ENCODE data around the gene BCAR1.
"Not testable (repeated sequence)": the region's sequence is repeated elsewhere in the genome, so short reads cannot be mapped to it uniquely, and the experiment has no call there.

The BCAR1 gene

GRCh38 chr16:75269358-75269757 is 17.9 kb upstream of the BCAR1 start:
- H3K27ac ChIP-seq (ENCODE audit: low read length); H3K4me3 ChIP-seq (ENCODE audit: low read depth in 1 of 2, low read length in 2 of 2); H3K27me3 ChIP-seq (ENCODE audit: low read depth, low read length); H3K9me3 ChIP-seq (ENCODE audit: control insufficient read depth in 1 of 2, low read length in 2 of 2); H3K36me3 ChIP-seq (ENCODE audit: control insufficient read depth in 1 of 2, insufficient read depth in 2 of 2, low read length in 2 of 2): not testable (repeated sequence)
- H3K4me1 ChIP-seq (ENCODE audit: control insufficient read depth in 1 of 2, insufficient read depth in 2 of 2, low read length in 2 of 2): peaks cover 0 to 30% of the 10 kb centered on the region in 2 donors

- H3K27me3 ChIP-seq (ENCODE audit: low read depth, low read length): no peaks in the 10 kb centered on the region
Measured at GRCh38 chr16:75267631-75268264, 16.3 kb upstream of the BCAR1 start.

GRCh38 chr16:75266738-75267630 is 15.6 kb upstream of the BCAR1 start:
- Histone ChIP-seq H3K36me3 (ENCODE audit: control insufficient read depth in 1 of 2, insufficient read depth in 2 of 2, low read length in 2 of 2) (no peaks in the 10 kb centered on the region), H3K4me3 (ENCODE audit: low read depth in 1 of 2, low read length in 2 of 2) (no peak overlapping the region), H3K4me1 (ENCODE audit: control insufficient read depth in 1 of 2, insufficient read depth in 2 of 2, low read length in 2 of 2) (peaks cover 16 to 46% of the 10 kb centered on the region in 2 donors), H3K9me3 (ENCODE audit: control insufficient read depth in 1 of 2, low read length in 2 of 2) (no peaks in the 10 kb centered on the region), H3K27ac (ENCODE audit: low read length) (no peak overlapping the region), H3K27me3 (ENCODE audit: low read depth, low read length) (no peaks in the 10 kb centered on the region)

More at GRCh38 chr16:75267631-75268264, 16.3 kb upstream of the BCAR1 start:
- Histone ChIP-seq H3K9me3 (ENCODE audit: control insufficient read depth in 1 of 2, low read length in 2 of 2) (no peaks in the 10 kb centered on the region), H3K27ac (ENCODE audit: low read length) (no peak overlapping the region), H3K36me3 (ENCODE audit: control insufficient read depth in 1 of 2, insufficient read depth in 2 of 2, low read length in 2 of 2) (no peaks in the 10 kb centered on the region), H3K4me3 (ENCODE audit: low read depth in 1 of 2, low read length in 2 of 2) (no peak overlapping the region), H3K4me1 (ENCODE audit: control insufficient read depth in 1 of 2, insufficient read depth in 2 of 2, low read length in 2 of 2) (peaks cover 12 to 46% of the 10 kb centered on the region in 2 donors)

- Histone ChIP-seq H3K4me1 (ENCODE audit: control insufficient read depth in 1 of 2, insufficient read depth in 2 of 2, low read length in 2 of 2) (peaks cover 19 to 49% of the 10 kb centered on the region in 2 donors), H3K4me3 (ENCODE audit: low read depth in 1 of 2, low read length in 2 of 2) (peak overlapping the region; percentile 33 to 86), H3K27me3 (ENCODE audit: low read depth, low read length) (no peaks in the 10 kb centered on the region), H3K9me3 (ENCODE audit: control insufficient read depth in 1 of 2, low read length in 2 of 2) (no peaks in the 10 kb centered on the region), H3K27ac (ENCODE audit: low read length) (no peak overlapping the region), H3K36me3 (ENCODE audit: control insufficient read depth in 1 of 2, insufficient read depth in 2 of 2, low read length in 2 of 2) (no peaks in the 10 kb centered on the region)
Measured at GRCh38 chr16:75265911-75266701, 14.7 kb upstream of the BCAR1 start.

- H3K9me3 ChIP-seq (ENCODE audit: control insufficient read depth in 1 of 2, low read length in 2 of 2): no peaks in the 10 kb centered on the region
- peak overlapping the region; percentile 90 for H3K27ac ChIP-seq (ENCODE audit: low read length)
- no peaks in the 10 kb centered on the region for H3K27me3 ChIP-seq (ENCODE audit: low read depth, low read length)
- H3K4me3 ChIP-seq (ENCODE audit: low read depth in 1 of 2, low read length in 2 of 2): peak overlapping the region; percentile 65 to 86
- H3K4me1 ChIP-seq (ENCODE audit: control insufficient read depth in 1 of 2, insufficient read depth in 2 of 2, low read length in 2 of 2): peaks cover 19 to 51% of the 10 kb centered on the region in 2 donors
- H3K36me3 ChIP-seq (ENCODE audit: control insufficient read depth in 1 of 2, insufficient read depth in 2 of 2, low read length in 2 of 2): no peaks in the 10 kb centered on the region
Measured at GRCh38 chr16:75264999-75265910, 13.8 kb upstream of the BCAR1 start.

- Histone ChIP-seq H3K4me1 (ENCODE audit: control insufficient read depth in 1 of 2, insufficient read depth in 2 of 2, low read length in 2 of 2) (peaks cover 19 to 51% of the 10 kb centered on the region in 2 donors), H3K4me3 (ENCODE audit: low read depth in 1 of 2, low read length in 2 of 2) (peak overlapping the region; percentile 65 to 86), H3K27ac (ENCODE audit: low read length) (peak overlapping the region; percentile 90), H3K36me3 (ENCODE audit: control insufficient read depth in 1 of 2, insufficient read depth in 2 of 2, low read length in 2 of 2) (no peaks in the 10 kb centered on the region), H3K27me3 (ENCODE audit: low read depth, low read length) (no peaks in the 10 kb centered on the region), H3K9me3 (ENCODE audit: control insufficient read depth in 1 of 2, low read length in 2 of 2) (no peaks in the 10 kb centered on the region)
Measured at GRCh38 chr16:75264457-75264998, 13.1 kb upstream of the BCAR1 start.

GRCh38 chr16:75263963-75264445 is 12.6 kb upstream of the BCAR1 start:
- Histone ChIP-seq H3K9me3 (ENCODE audit: control insufficient read depth in 1 of 2, low read length in 2 of 2) (no peaks in the 10 kb centered on the region), H3K27me3 (ENCODE audit: low read depth, low read length) (no peaks in the 10 kb centered on the region), H3K4me3 (ENCODE audit: low read depth in 1 of 2, low read length in 2 of 2) (peak overlapping the region; percentile 65 to 86), H3K36me3 (ENCODE audit: control insufficient read depth in 1 of 2, insufficient read depth in 2 of 2, low read length in 2 of 2) (no peaks in the 10 kb centered on the region), H3K4me1 (ENCODE audit: control insufficient read depth in 1 of 2, insufficient read depth in 2 of 2, low read length in 2 of 2) (peaks cover 19 to 54% of the 10 kb centered on the region in 2 donors), H3K27ac (ENCODE audit: low read length) (peak overlapping the region; percentile 90)

GRCh38 chr16:75263291-75263962 is 12.0 kb upstream of the BCAR1 start:
- Histone ChIP-seq H3K36me3 (ENCODE audit: control insufficient read depth in 1 of 2, insufficient read depth in 2 of 2, low read length in 2 of 2) (no peaks in the 10 kb centered on the region), H3K4me1 (ENCODE audit: control insufficient read depth in 1 of 2, insufficient read depth in 2 of 2, low read length in 2 of 2) (peaks cover 22 to 60% of the 10 kb centered on the region in 2 donors), H3K27me3 (ENCODE audit: low read depth, low read length) (no peaks in the 10 kb centered on the region), H3K9me3 (ENCODE audit: control insufficient read depth in 1 of 2, low read length in 2 of 2) (no peaks in the 10 kb centered on the region), H3K4me3 (ENCODE audit: low read depth in 1 of 2, low read length in 2 of 2) (peak overlapping the region; percentile 65 to 86), H3K27ac (ENCODE audit: low read length) (peak overlapping the region; percentile 90)

GRCh38 chr16:75262800-75263127 is 11.3 kb upstream of the BCAR1 start:
- Histone ChIP-seq H3K27me3 (ENCODE audit: low read depth, low read length) (no peaks in the 10 kb centered on the region), H3K27ac (ENCODE audit: low read length) (no peak overlapping the region), H3K9me3 (ENCODE audit: control insufficient read depth in 1 of 2, low read length in 2 of 2) (no peaks in the 10 kb centered on the region), H3K4me1 (ENCODE audit: control insufficient read depth in 1 of 2, insufficient read depth in 2 of 2, low read length in 2 of 2) (peaks cover 24 to 65% of the 10 kb centered on the region in 2 donors), H3K36me3 (ENCODE audit: control insufficient read depth in 1 of 2, insufficient read depth in 2 of 2, low read length in 2 of 2) (no peaks in the 10 kb centered on the region), H3K4me3 (ENCODE audit: low read depth in 1 of 2, low read length in 2 of 2) (no peak overlapping the region)

Measured in muscle layer of duodenum (tissue), 2 donors.